HG03442 (cell line): ENCODE results near the gene TOMM22.
A peak's percentile ranks its signal among the peaks of the same experiment; 100 is the strongest.

Experiments
- ATAC-seq: cut with Tn5 transposase; IDR thresholded peaks from one replicate; pipeline ENCODE4 v1.9.1; 2021; ENCODE audit warnings: mild to moderate bottlenecking, moderate library complexity; ENCODE audit not compliant: unreplicated experiment

TOMM22 gene

GRCh38 chr22:38696606-38697424 lies 15.1 kb downstream of the TOMM22 start:
- ATAC-seq = no peak

- no peak for ATAC-seq
Observed at GRCh38 chr22:38697425-38698089, 15.8 kb downstream of the TOMM22 start.

GRCh38 chr22:38698407-38699094 lies 16.8 kb downstream of the TOMM22 start:
- no peak for ATAC-seq

- no peak for ATAC-seq
Observed at GRCh38 chr22:38699143-38699542, 17.4 kb downstream of the TOMM22 start.

GRCh38 chr22:38699784-38700183 lies 18.0 kb downstream of the TOMM22 start:
- no peak for ATAC-seq

GRCh38 chr22:38700270-38700788 lies 18.6 kb downstream of the TOMM22 start:
- ATAC-seq = no peak

- peak; percentile 34 for ATAC-seq
Observed at GRCh38 chr22:38700789-38701628, 19.3 kb downstream of the TOMM22 start, which contains the start of gene JOSD1. Gene JOSD1, minus strand, starts transcription at chr22:38700943. Its CDS starts 956 bp downstream, at chr22:38699987.

GRCh38 chr22:38704654-38705234 lies 23.0 kb downstream of the TOMM22 start:
- no peak for ATAC-seq

- ATAC-seq = peak; percentile 66
Observed at GRCh38 chr22:38705235-38706100, 23.7 kb downstream of the TOMM22 start, which contains the start of gene GTPBP1. Gene GTPBP1, plus strand, starts transcription at chr22:38705944. Its CDS starts 12 bp downstream, at chr22:38705956.

GRCh38 chr22:38706101-38706900 lies 24.5 kb downstream of the TOMM22 start:
- ATAC-seq = peak; percentile 5

- no peak for ATAC-seq
Observed at GRCh38 chr22:38706901-38707195, 25.1 kb downstream of the TOMM22 start.

- no peak for ATAC-seq
Observed at GRCh38 chr22:38707346-38707745, 25.6 kb downstream of the TOMM22 start.

GRCh38 chr22:38707984-38708383 lies 26.2 kb downstream of the TOMM22 start:
- ATAC-seq = no peak

- no peak for ATAC-seq
Observed at GRCh38 chr22:38709306-38709705, 27.5 kb downstream of the TOMM22 start.

GRCh38 chr22:38710351-38710750 lies 28.6 kb downstream of the TOMM22 start:
- ATAC-seq = no peak

GRCh38 chr22:38710866-38711265 lies 29.1 kb downstream of the TOMM22 start:
- no peak for ATAC-seq

- ATAC-seq = no peak
Observed at GRCh38 chr22:38712486-38713207, 30.9 kb downstream of the TOMM22 start.

GRCh38 chr22:38713921-38714320 lies 32.2 kb downstream of the TOMM22 start:
- ATAC-seq = no peak
